Stimulated activated CD4-positive, alpha-beta T cell treated with anti-CD3 and anti-CD28 coated beads, Interleukin-4, amount 100 ng/mL, for 1 hour (primary cell): ENCODE measurements around the gene TLE1.
"Not testable (repeated sequence)": the region's sequence is repeated elsewhere in the genome, so short reads cannot be mapped to it uniquely, and the experiment has no call there.

Source experiments
- DNase-seq: peaks from one replicate; pipeline ENCODE4 v3.0.0-alpha.2; 2020

Gene TLE1

GRCh38 chr9:81689343-81690175 lies at the start of gene TLE1:
Gene TLE1, minus strand, starts transcription at chr9:81689547. Its CDS starts 1,307 bp downstream, at chr9:81688240.
- peak; percentile 78 for DNase-seq

GRCh38 chr9:81737871-81738507 lies 48.6 kb upstream of the TLE1 start:
- DNase-seq = no peak

- not testable (repeated sequence) for DNase-seq
Observed at GRCh38 chr9:81730498-81730897, 41.2 kb upstream of the TLE1 start.

- no peak for DNase-seq
Observed at GRCh38 chr9:81729135-81729534, 39.8 kb upstream of the TLE1 start.

- no peak for DNase-seq
Observed at GRCh38 chr9:81724242-81724889, 35.0 kb upstream of the TLE1 start.

GRCh38 chr9:81722277-81722676 lies 32.9 kb upstream of the TLE1 start:
- DNase-seq = no peak

- DNase-seq = no peak
Observed at GRCh38 chr9:81720450-81721086, 31.2 kb upstream of the TLE1 start.

GRCh38 chr9:81719972-81720371 lies 30.6 kb upstream of the TLE1 start:
- DNase-seq = no peak

- no peak for DNase-seq
Observed at GRCh38 chr9:81718244-81718643, 28.9 kb upstream of the TLE1 start.

GRCh38 chr9:81717747-81718077 lies 28.4 kb upstream of the TLE1 start:
- DNase-seq = no peak

- DNase-seq = no peak
Observed at GRCh38 chr9:81717061-81717746, 27.9 kb upstream of the TLE1 start.

GRCh38 chr9:81716409-81716808 lies 27.1 kb upstream of the TLE1 start:
- DNase-seq = no peak

- no peak for DNase-seq
Observed at GRCh38 chr9:81705578-81705977, 16.2 kb upstream of the TLE1 start.

GRCh38 chr9:81694541-81694940 lies 5.2 kb upstream of the TLE1 start:
- DNase-seq = no peak

- no peak for DNase-seq
Observed at GRCh38 chr9:81693671-81694378, 4.5 kb upstream of the TLE1 start.

GRCh38 chr9:81690251-81690851 lies 1.0 kb upstream of the TLE1 start:
- no peak for DNase-seq

GRCh38 chr9:81689093-81689342 lies 329 bp downstream of the TLE1 start:
- DNase-seq = not testable (repeated sequence)

GRCh38 chr9:81688262-81689092 lies 870 bp downstream of the TLE1 start:
- peak; percentile 18 for DNase-seq

- peak; percentile 7 for DNase-seq
Observed at GRCh38 chr9:81687521-81688261, 1.7 kb downstream of the TLE1 start.
